ENCODE measurements around the gene ST7L.
"Not testable (repeated sequence)": the region's sequence is repeated elsewhere in the genome, so short reads cannot be mapped to it uniquely, and the experiment has no call there.

ST7L gene

GRCh38 chr1:112618721-112619517 lies at the start of gene ST7L:
ST7L (minus strand) TSS chr1:112619141; CDS start chr1:112619113, 28 bp downstream.
- peak; percentile 79 for DNase-seq (ENCODE audit: extremely low spot score)
- CTCF ChIA-PET = no interaction called here
- POLR2A ChIA-PET = interaction anchor here (0.6 to 2.5 kb wide), 27 partner anchors 9 to 454 kb away, joined by 3 to 22 read pairs (median 5); partner anchors contain the start of genes LRIG2, MOV10 and RHOC
- TF ChIP-seq, protein P1, sequence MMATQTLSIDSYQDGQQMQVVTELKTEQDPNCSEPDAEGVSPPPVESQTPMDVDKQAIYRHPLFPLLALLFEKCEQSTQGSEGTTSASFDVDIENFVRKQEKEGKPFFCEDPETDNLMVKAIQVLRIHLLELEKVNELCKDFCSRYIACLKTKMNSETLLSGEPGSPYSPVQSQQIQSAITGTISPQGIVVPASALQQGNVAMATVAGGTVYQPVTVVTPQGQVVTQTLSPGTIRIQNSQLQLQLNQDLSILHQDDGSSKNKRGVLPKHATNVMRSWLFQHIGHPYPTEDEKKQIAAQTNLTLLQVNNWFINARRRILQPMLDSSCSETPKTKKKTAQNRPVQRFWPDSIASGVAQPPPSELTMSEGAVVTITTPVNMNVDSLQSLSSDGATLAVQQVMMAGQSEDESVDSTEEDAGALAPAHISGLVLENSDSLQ (IDR thresholded peaks at IDR 0.05) = peak; percentile 95
- TF ChIP-seq ELF4 (IDR thresholded peaks at IDR 0.05) (peak; percentile 53; the same call in 1 of the 2 replicates), FOXK2 (IDR thresholded peaks at IDR 0.05) (no peak), FOXA1 (IDR thresholded peaks at IDR 0.05) (no peak), NFRKB (IDR thresholded peaks at IDR 0.05) (peak; percentile 80; the same call in 1 of the 2 replicates)

- CTCF ChIA-PET = no interaction called here
- POLR2A ChIA-PET = no interaction called here
- TF ChIP-seq SUZ12 (IDR thresholded peaks at IDR 0.05) (no peak), LEF1 (IDR thresholded peaks at IDR 0.05; ENCODE audit: borderline replicate concordance) (no peak), L3MBTL2 (conservative IDR thresholded peaks at IDR 0.05) (no peak), FOXA1 (IDR thresholded peaks at IDR 0.05) (no peak)
- no peak for DNase-seq (ENCODE audit: extremely low spot score)
These were observed 48.0 kb upstream of the ST7L start for GRCh38 chr1:112666946-112667345.

DNA sequence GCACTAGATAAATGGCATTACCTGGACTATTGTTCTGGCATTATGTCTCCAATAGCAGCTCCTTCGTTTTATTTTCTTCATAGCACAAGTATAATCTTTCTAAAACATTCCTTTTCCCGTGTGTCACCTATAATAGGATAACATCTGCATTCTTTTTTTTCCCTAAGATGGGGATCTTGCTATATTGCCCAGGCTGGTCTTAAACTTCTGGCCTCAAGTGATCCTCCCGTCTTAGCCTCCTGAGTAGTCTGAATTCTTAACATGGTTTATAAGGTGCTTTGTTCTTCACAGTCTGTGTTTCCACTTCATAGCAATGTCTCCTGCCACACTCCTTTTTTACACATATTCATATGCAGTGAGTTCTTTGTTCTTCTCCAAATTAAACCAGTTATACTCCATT lies 46.9 kb upstream of the ST7L start:
- no peak for DNase-seq (ENCODE audit: extremely low spot score)
- POLR2A ChIA-PET = no interaction called here
- CTCF ChIA-PET = no interaction called here
- TF ChIP-seq ELF4 (IDR thresholded peaks at IDR 0.05) = no peak
- no peak for TF ChIP-seq TARDBP (IDR thresholded peaks at IDR 0.05)

GRCh38 chr1:112651205-112651604 lies 32.3 kb upstream of the ST7L start:
- ChIA-PET CTCF (no interaction called here), POLR2A (interaction anchor here (2.0 kb wide), 1 partner anchor 32 kb away, joined by 8 read pairs; the partner anchor contains the start of genes CAPZA1 and ST7L)
- TF ChIP-seq NFRKB (IDR thresholded peaks at IDR 0.05) (no peak), SP1 (IDR thresholded peaks at IDR 0.05) (no peak), LEF1 (IDR thresholded peaks at IDR 0.05; ENCODE audit: borderline replicate concordance) (no peak), ELF4 (IDR thresholded peaks at IDR 0.05) (no peak), TARDBP (IDR thresholded peaks at IDR 0.05) (no peak)
- TF ChIP-seq, protein P1 (IDR thresholded peaks at IDR 0.05) = no peak
- DNase-seq (ENCODE audit: extremely low spot score) = no peak

- CTCF ChIA-PET = no interaction called here
- TF ChIP-seq FOXM1 (IDR thresholded peaks at IDR 0.05; ENCODE audit: borderline replicate concordance) (no peak), ELF4 (IDR thresholded peaks at IDR 0.05) (no peak), ZNF384 (IDR thresholded peaks at IDR 0.05) (no peak), SUZ12 (IDR thresholded peaks at IDR 0.05) (no peak), TARDBP (IDR thresholded peaks at IDR 0.05) (no peak), NFRKB (IDR thresholded peaks at IDR 0.05) (no peak)
- TF ChIP-seq, protein P1 (IDR thresholded peaks at IDR 0.05) = no peak
- no peak for DNase-seq (ENCODE audit: extremely low spot score)
- POLR2A ChIA-PET = no interaction called here
These were observed 27.3 kb upstream of the ST7L start for GRCh38 chr1:112646225-112646624.

DNA sequence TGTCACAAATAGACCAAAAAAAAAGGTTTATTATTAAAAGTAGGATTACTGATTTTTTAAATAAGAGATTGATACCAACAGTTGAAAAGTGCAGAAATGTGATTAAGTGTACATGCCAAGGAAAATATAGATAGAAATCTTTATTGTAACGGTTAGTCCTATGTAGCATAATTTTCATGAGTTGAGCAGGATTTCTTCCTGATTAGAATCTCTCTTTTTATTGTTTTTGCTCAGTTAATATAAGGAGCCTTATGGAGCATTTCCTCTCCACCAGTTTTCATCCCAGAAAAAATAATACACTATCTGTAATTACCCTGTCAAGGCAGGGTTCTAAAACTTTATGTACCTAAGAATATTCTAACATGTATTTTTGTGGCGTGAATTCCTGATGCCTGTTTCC lies 24.1 kb upstream of the ST7L start:
- ChIA-PET CTCF (no interaction called here), POLR2A (interaction anchor here (1.2 kb wide), 1 partner anchor 31 kb away, joined by 3 read pairs; no protein-coding TSS in a partner anchor)
- no peak for DNase-seq (ENCODE audit: extremely low spot score)
- TF ChIP-seq FOXK2 (IDR thresholded peaks at IDR 0.05) (no peak), ELF4 (IDR thresholded peaks at IDR 0.05) (no peak), FOXM1 (IDR thresholded peaks at IDR 0.05; ENCODE audit: borderline replicate concordance) (no peak), HDGF (IDR thresholded peaks at IDR 0.05; ENCODE audit: borderline replicate concordance) (no peak), ARNT (IDR thresholded peaks at IDR 0.05) (no peak), SUZ12 (IDR thresholded peaks at IDR 0.05) (no peak), TARDBP (IDR thresholded peaks at IDR 0.05) (no peak), SP1 (IDR thresholded peaks at IDR 0.05) (no peak), FOXA1 (IDR thresholded peaks at IDR 0.05) (no peak)
- TF ChIP-seq, protein P1 (IDR thresholded peaks at IDR 0.05) = no peak

- POLR2A ChIA-PET; CTCF ChIA-PET; DNase-seq (ENCODE audit: extremely low spot score): not testable (repeated sequence)
These were observed 21.5 kb upstream of the ST7L start for GRCh38 chr1:112640437-112640836.

All from HEK293T (cell line).